Stomach smooth muscle (tissue), 2 donors: ENCODE data around the gene FHIP1A.

Experiments
- H3K27ac ChIP-seq: one replicate; pipeline ENCODE4 v1.7.0; 2013; ENCODE audit warnings: mild to moderate bottlenecking, low read length, inconsistent platforms
- H3K27me3 ChIP-seq, 2 donors: one replicate each; pipeline ENCODE4 v1.7.0; 2013; ENCODE audit warnings: low read length in 2 of 2; ENCODE audit not compliant: insufficient read depth in 2 of 2, control insufficient read depth in 1 of 2
- H3K36me3 ChIP-seq, 2 donors: one replicate each; pipeline ENCODE4 v1.7.0; 2013; ENCODE audit warnings: low read length in 2 of 2; ENCODE audit not compliant: control insufficient read depth in 2 of 2, insufficient read depth in 2 of 2
- H3K4me1 ChIP-seq: one replicate; pipeline ENCODE4 v1.7.0; 2013; ENCODE audit warnings: low read length; ENCODE audit not compliant: control insufficient read depth, insufficient read depth
- H3K4me3 ChIP-seq, 2 donors: one replicate each; pipeline ENCODE4 v1.7.0; 2013; ENCODE audit warnings: low read length in 2 of 2
- H3K9ac ChIP-seq, 2 donors: one replicate each; pipeline ENCODE4 v1.7.0; 2013; ENCODE audit warnings: low read length in 2 of 2, mild to moderate bottlenecking in 1 of 2
- H3K9me3 ChIP-seq, 2 donors: one replicate each; pipeline ENCODE4 v1.7.0; 2013; ENCODE audit warnings: low read length in 2 of 2; ENCODE audit not compliant: control insufficient read depth in 2 of 2
- donor health status: healthy.
- donor health status: Pancreatic carcinoma.

FHIP1A gene

DNA sequence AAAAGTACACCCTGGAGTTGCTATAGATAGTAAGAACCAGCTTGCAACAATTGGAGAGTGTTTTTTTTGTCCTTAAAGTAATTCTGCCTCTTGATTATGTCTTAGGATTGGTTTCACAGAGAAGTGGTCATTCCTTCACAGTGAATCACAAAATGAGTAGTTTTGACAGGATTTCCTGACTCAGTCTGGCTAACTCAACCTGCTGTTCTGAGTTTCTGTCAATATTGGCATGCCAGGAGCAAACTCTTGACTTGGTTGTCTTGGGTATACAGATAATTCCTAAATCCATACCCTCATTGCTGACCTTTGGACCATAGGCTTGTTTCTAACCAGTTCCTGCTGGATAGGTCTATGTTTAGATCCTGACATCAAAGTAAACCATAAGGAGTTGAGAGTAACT lies 9.4 kb downstream of the FHIP1A start:
- H3K4me1 ChIP-seq: no peaks in the 10 kb centered on the region
- no peaks in the 10 kb centered on the region for H3K27me3 ChIP-seq
- no peak overlapping the region for H3K27ac ChIP-seq
- no peak overlapping the region for H3K4me3 ChIP-seq
- no peak overlapping the region for H3K9ac ChIP-seq
- no peaks in the 10 kb centered on the region for H3K9me3 ChIP-seq
- H3K36me3 ChIP-seq: no peaks in the 10 kb centered on the region

GRCh38 chr4:151418856-151419255 lies 9.9 kb downstream of the FHIP1A start:
- no peak overlapping the region for H3K4me3 ChIP-seq
- no peaks in the 10 kb centered on the region for H3K27me3 ChIP-seq
- H3K27ac ChIP-seq: no peak overlapping the region
- no peak overlapping the region for H3K9ac ChIP-seq
- H3K36me3 ChIP-seq: no peaks in the 10 kb centered on the region
- no peaks in the 10 kb centered on the region for H3K4me1 ChIP-seq
- H3K9me3 ChIP-seq: no peaks in the 10 kb centered on the region

- Histone ChIP-seq H3K4me3 (no peak overlapping the region), H3K4me1 (no peaks in the 10 kb centered on the region), H3K27me3 (no peaks in the 10 kb centered on the region), H3K9ac (no peak overlapping the region), H3K36me3 (no peaks in the 10 kb centered on the region), H3K27ac (no peak overlapping the region), H3K9me3 (no peaks in the 10 kb centered on the region)
Observed at GRCh38 chr4:151420250-151420807, 11.4 kb downstream of the FHIP1A start.

GRCh38 chr4:151422854-151423253 lies 13.9 kb downstream of the FHIP1A start:
- Histone ChIP-seq H3K27me3 (no peaks in the 10 kb centered on the region), H3K4me1 (no peaks in the 10 kb centered on the region), H3K4me3 (no peak overlapping the region), H3K9ac (no peak overlapping the region), H3K9me3 (no peaks in the 10 kb centered on the region), H3K27ac (no peak overlapping the region), H3K36me3 (no peaks in the 10 kb centered on the region)

DNA sequence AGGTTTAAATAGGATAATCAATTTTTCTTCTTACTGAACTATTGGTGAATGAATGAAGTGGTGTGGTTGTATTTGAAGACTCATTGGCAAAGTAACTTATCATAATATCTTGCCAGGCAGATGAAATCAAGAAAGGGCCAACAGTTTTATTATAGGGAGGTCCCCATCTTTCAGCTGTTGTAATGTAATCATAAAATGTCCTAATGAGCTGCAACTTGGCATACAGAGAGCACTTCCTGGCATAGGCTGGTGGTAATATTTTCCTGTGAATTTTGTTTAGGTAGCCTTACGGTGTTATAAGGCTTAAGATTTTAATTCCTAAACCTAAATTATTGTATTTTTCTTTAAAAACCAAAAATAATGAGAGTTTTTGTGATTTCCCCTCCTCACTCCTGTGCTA lies 17.5 kb downstream of the FHIP1A start:
- Histone ChIP-seq H3K27me3 (no peaks in the 10 kb centered on the region), H3K9ac (no peak overlapping the region), H3K4me3 (no peak overlapping the region)

DNA sequence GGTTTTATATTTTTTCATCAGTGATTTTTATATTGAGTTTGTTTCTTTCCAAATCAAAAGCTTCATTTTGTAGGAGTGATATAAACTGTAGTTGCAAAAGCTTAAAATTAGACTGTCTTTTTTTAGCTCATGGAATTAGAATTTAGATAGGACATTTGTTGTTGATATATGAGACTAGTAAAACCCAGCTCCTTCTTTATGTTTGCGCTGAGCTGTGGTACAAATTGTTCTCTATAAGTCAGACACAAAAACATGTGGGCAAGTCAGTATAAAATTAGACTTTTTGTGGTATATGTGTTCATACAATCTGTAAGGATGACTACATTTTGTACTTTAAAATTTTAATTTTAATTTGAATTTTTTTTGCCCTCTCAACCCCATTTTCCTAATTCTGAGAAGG lies 18.3 kb downstream of the FHIP1A start:
- H3K4me1 ChIP-seq: no peaks in the 10 kb centered on the region
- no peak overlapping the region for H3K27ac ChIP-seq
- no peak overlapping the region for H3K4me3 ChIP-seq

More for the DNA sequence above, 17.5 kb downstream of the FHIP1A start:
- Histone ChIP-seq H3K27ac (no peak overlapping the region), H3K36me3 (no peaks in the 10 kb centered on the region), H3K4me1 (no peaks in the 10 kb centered on the region), H3K9me3 (no peaks in the 10 kb centered on the region)

GRCh38 chr4:151428346-151428745 lies 19.4 kb downstream of the FHIP1A start:
- no peaks in the 10 kb centered on the region for H3K36me3 ChIP-seq
- no peak overlapping the region for H3K9ac ChIP-seq
- no peaks in the 10 kb centered on the region for H3K27me3 ChIP-seq
- H3K27ac ChIP-seq: no peak overlapping the region
- H3K4me1 ChIP-seq: no peaks in the 10 kb centered on the region
- H3K9me3 ChIP-seq: no peaks in the 10 kb centered on the region
- no peak overlapping the region for H3K4me3 ChIP-seq

More for the DNA sequence above, 18.3 kb downstream of the FHIP1A start:
- Histone ChIP-seq H3K9me3 (no peaks in the 10 kb centered on the region), H3K9ac (no peak overlapping the region), H3K36me3 (no peaks in the 10 kb centered on the region), H3K27me3 (no peaks in the 10 kb centered on the region)

GRCh38 chr4:151429957-151430570 lies 21.1 kb downstream of the FHIP1A start:
- H3K27ac ChIP-seq: no peak overlapping the region
- no peaks in the 10 kb centered on the region for H3K4me1 ChIP-seq
- H3K36me3 ChIP-seq: no peaks in the 10 kb centered on the region
- H3K4me3 ChIP-seq: no peak overlapping the region
- H3K27me3 ChIP-seq: no peaks in the 10 kb centered on the region
- no peaks in the 10 kb centered on the region for H3K9me3 ChIP-seq
- no peak overlapping the region for H3K9ac ChIP-seq

DNA sequence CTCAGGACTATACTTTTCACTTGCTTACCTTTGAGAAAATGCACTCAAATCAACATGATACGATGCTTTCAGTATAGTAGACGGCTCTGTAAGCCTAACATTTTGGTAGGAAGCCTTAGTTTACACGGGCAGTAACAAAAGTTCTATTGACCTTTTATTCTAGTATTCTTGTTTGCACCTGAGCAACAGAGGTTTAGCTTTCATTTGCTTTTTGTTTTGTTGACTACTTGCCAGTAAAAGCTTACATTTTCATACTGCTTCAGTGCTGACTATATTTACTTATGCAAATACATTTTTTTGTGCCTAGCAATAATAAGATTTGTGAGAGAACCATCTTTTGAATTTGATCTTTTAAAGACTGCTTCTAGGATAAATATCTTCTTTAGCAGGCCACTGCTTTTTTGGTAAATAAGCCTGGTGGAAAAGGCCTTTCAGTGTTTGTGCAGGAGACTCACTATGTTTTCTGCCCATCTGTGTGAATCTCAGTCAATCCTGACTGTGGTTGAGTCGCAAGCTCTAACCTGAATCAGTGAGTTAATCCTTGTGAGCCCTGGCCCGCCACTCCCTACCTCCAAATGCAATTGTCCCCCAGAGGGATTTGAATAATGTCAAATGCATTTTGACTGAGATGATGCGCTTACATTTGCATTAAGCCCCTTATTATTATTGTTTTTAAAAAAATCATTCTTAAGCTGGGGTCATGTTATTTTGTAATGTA lies 21.9 kb downstream of the FHIP1A start:
- no peak overlapping the region for H3K9ac ChIP-seq
- H3K4me3 ChIP-seq: no peak overlapping the region
- H3K4me1 ChIP-seq: no peaks in the 10 kb centered on the region
- no peaks in the 10 kb centered on the region for H3K27me3 ChIP-seq
- H3K36me3 ChIP-seq: no peaks in the 10 kb centered on the region
- H3K27ac ChIP-seq: no peak overlapping the region
- no peaks in the 10 kb centered on the region for H3K9me3 ChIP-seq

DNA sequence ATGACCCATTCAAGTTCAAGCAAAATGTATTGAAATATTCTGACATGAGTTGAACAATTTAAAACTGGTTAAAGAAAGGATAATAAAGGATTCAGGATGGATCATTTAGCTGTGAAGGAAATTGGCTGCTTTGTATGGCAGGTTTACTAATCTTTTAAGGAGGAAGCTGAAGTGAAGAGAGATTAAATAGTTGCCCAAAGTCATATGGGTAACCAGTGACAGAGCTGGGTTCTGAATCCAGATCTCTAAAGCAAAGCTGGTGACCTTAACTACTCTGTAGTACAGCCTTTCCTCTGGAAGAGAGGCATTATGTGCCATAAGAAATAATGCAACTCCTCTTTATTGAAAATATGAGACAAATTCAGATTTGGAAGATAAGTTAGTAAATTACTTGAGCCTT lies 22.8 kb downstream of the FHIP1A start:
- H3K4me1 ChIP-seq: no peaks in the 10 kb centered on the region
- H3K9ac ChIP-seq: no peak overlapping the region
- no peaks in the 10 kb centered on the region for H3K9me3 ChIP-seq
- H3K36me3 ChIP-seq: no peaks in the 10 kb centered on the region
- no peak overlapping the region for H3K27ac ChIP-seq
- H3K4me3 ChIP-seq: no peak overlapping the region
- no peaks in the 10 kb centered on the region for H3K27me3 ChIP-seq

GRCh38 chr4:151432654-151433053 lies 23.7 kb downstream of the FHIP1A start:
- Histone ChIP-seq H3K4me1 (no peaks in the 10 kb centered on the region), H3K4me3 (no peak overlapping the region), H3K27me3 (no peaks in the 10 kb centered on the region), H3K9me3 (no peaks in the 10 kb centered on the region), H3K27ac (no peak overlapping the region), H3K9ac (no peak overlapping the region), H3K36me3 (no peaks in the 10 kb centered on the region)
